ENCODE data around the gene AGR2. TPM values are rescaled to one million over a fixed set of nuclear protein-coding genes. Genes with fewer than 3 reads are reported as not detected.

Gene AGR2
- total RNA-seq, 1 experiment from 2014 or later, result 0.93 TPM

DNA sequence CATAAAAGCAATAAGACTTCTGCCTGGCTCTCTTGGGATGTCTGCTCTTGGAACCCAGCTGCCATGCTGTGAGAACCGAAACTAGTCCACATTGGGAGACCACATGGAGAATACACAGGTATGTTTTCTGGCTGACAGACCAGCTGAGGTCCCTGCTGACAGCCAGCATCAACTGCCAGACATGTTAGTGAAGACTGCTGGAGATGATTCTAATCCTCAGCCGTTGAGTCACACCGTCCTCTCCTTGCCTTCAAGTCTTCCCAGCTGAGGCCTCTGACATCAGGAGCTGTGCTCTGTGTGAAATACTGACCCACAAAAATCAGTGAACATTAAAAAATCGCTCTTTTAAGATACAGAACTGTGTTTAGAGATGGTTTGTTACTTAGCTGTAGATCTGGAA lies 36.9 kb upstream of the AGR2 start:
- Histone ChIP-seq H3K9ac (ENCODE audit: low read length) (no peak overlapping the region), H3K27me3 (ENCODE audit: insufficient read depth, low read length) (no peaks in the 10 kb centered on the region), H3K9me3 (ENCODE audit: control insufficient read depth in 1 of 2, insufficient read depth in 1 of 2, low read depth in 1 of 2, low read length in 2 of 2) (no peaks in the 10 kb centered on the region), H4K20me1 (ENCODE audit: insufficient read depth) (no peaks in the 10 kb centered on the region), H3K79me2 (ENCODE audit: insufficient read depth, low read length) (no peaks in the 10 kb centered on the region), H3K9me2 (ENCODE audit: insufficient read depth) (no peaks in the 10 kb centered on the region; the same call in 1 of the 2 replicates), H3K4me2 (ENCODE audit: low read length) (no peak overlapping the region), H3K36me3 (ENCODE audit: control insufficient read depth in 1 of 2, insufficient read depth in 2 of 2, low read length in 2 of 2) (no peaks in the 10 kb centered on the region), H2AFZ (ENCODE audit: low read depth, low read length, poor library complexity, severe bottlenecking) (no peak overlapping the region), H3K4me3 (replicated peaks in 1 of 2; ENCODE audit: low read depth in 1 of 2, low read length in 2 of 2) (no peak overlapping the region), H3K4me1 (ENCODE audit: control insufficient read depth in 1 of 2, insufficient read depth in 2 of 2, low read length in 2 of 2) (no peaks in the 10 kb centered on the region), H3K27ac (ENCODE audit: low read depth, low read length) (no peak overlapping the region)
- no TSS peak for BruUV-seq (replicated peaks)
- ChIA-PET RAD21 (ENCODE audit: low non-redundant PET in 1 of 2, low total read pairs in 2 of 2, uncharacterized antibody in 2 of 2, unreplicated experiment in 2 of 2) (no interaction called here), CTCF (no interaction called here), POLR2A (no interaction called here)
- no peak for ATAC-seq
- TF ChIP-seq JUND (IDR thresholded peaks at IDR 0.05) (no peak), ZBTB33 (IDR thresholded peaks at IDR 0.05; ENCODE audit: extremely low read depth, insufficient replicate concordance, low read length) (no peak), POLR2AphosphoS5 (IDR thresholded peaks at IDR 0.05; ENCODE audit: low read depth, low read length) (no peak), TCF7L2 (IDR thresholded peaks at IDR 0.05; ENCODE audit: borderline replicate concordance, extremely low read depth, insufficient read depth, insufficient read length) (no peak), SRF (IDR thresholded peaks at IDR 0.05; ENCODE audit: low read depth) (no peak)
- DNase-seq (ENCODE audit: low read depth, low spot score), result no peak
- intact Hi-C loops (cut with micrococcal nuclease), result no loop called here

DNA sequence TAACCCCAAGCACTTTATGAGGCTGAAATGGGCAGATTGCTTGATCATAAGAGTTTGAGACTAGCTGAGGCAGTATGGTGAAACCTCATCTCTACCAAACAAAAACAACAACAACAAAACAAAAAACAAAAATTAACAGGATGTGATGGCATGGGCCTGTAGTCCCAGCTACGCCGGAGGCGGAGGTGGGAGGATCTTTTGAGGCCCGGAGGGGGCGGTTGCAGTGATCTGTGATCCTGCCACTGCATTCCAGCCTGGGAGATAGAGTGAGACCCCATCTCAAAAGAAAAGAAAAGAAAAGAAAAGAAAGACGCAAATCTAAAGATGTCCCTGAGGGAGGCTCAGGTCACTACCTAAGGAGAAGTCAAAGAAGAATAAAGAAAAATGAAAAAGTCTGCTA lies 35.3 kb upstream of the AGR2 start:
- RAD21 ChIA-PET (ENCODE audit: low non-redundant PET in 1 of 2, low total read pairs in 2 of 2, uncharacterized antibody in 2 of 2, unreplicated experiment in 2 of 2), result no interaction called here
- ATAC-seq, result no peak
- POLR2A ChIA-PET, result no interaction called here
- Histone ChIP-seq H3K4me2 (ENCODE audit: low read length) (no peak overlapping the region), H3K9ac (ENCODE audit: low read length) (no peak overlapping the region), H3K9me3 (ENCODE audit: control insufficient read depth in 1 of 2, insufficient read depth in 1 of 2, low read depth in 1 of 2, low read length in 2 of 2) (no peaks in the 10 kb centered on the region), H3K27me3 (ENCODE audit: insufficient read depth, low read length) (no peaks in the 10 kb centered on the region), H3K4me1 (ENCODE audit: control insufficient read depth in 1 of 2, insufficient read depth in 2 of 2, low read length in 2 of 2) (no peaks in the 10 kb centered on the region), H3K36me3 (ENCODE audit: control insufficient read depth in 1 of 2, insufficient read depth in 2 of 2, low read length in 2 of 2) (no peaks in the 10 kb centered on the region), H2AFZ (ENCODE audit: low read depth, low read length, poor library complexity, severe bottlenecking) (no peak overlapping the region), H3K27ac (ENCODE audit: low read depth, low read length) (no peak overlapping the region), H3K79me2 (ENCODE audit: insufficient read depth, low read length) (no peaks in the 10 kb centered on the region), H4K20me1 (ENCODE audit: insufficient read depth) (no peaks in the 10 kb centered on the region), H3K9me2 (ENCODE audit: insufficient read depth) (no peaks in the 10 kb centered on the region; the same call in 1 of the 2 replicates), H3K4me3 (replicated peaks in 1 of 2; ENCODE audit: low read depth in 1 of 2, low read length in 2 of 2) (no peak overlapping the region)
- CTCF ChIA-PET, result no interaction called here
- TF ChIP-seq TCF7L2 (IDR thresholded peaks at IDR 0.05; ENCODE audit: borderline replicate concordance, extremely low read depth, insufficient read depth, insufficient read length) (no peak), FOSL1 (IDR thresholded peaks at IDR 0.05; ENCODE audit: low read depth) (no peak)
- BruUV-seq (replicated peaks), result no TSS peak
- intact Hi-C loops (cut with micrococcal nuclease), result no loop called here
- no peak for DNase-seq (ENCODE audit: low read depth, low spot score)
